Keratinocyte (primary cell): ENCODE data around the gene UBE4B.

ENCODE experiments used
- EZH2 ChIP-seq: IDR thresholded peaks from one replicate; pipeline ENCODE4 v1.6.1; 2012; ENCODE audit warnings: inconsistent platforms, mild to moderate bottlenecking, low read length, moderate library complexity
- TF ChIP-seq, protein P1 (sequence below), 3 experiments: IDR thresholded peaks in 1 of 3; conservative IDR thresholded peaks in 1 of 3; optimal IDR thresholded peaks in 1 of 3; 2 replicates in 2 of 3; 3 replicates in 1 of 3; pipeline versions ENCODE3 to v1.5.1; 2011; ENCODE audit warnings: low read length in 3 of 3, mild to moderate bottlenecking in 3 of 3, moderate library complexity in 2 of 3, control low read depth in 1 of 3, inconsistent platforms in 1 of 3; ENCODE audit not compliant: insufficient read depth in 2 of 3; ENCODE audit errors: extremely low read depth in 1 of 3

DNA sequence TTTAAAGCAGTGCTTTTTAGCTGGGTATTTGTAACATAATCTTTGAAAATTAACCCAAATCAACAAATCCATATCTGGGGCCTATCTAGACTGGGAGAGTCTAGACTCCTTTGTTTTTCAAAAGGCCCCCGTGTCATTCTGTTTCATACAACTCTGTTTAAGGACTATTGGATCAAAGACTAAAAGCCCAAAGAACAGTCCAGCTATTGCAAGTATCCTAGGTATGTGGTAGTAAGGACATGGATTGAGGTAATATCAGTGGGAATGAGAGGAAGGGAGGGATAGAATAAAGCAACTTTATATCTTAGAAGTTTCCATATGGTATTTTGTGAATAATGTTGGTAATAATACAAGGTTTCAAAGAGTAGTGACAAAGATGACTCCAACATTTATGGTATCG, 195.8 kb downstream of the UBE4B start:
- TF ChIP-seq, protein P1, sequence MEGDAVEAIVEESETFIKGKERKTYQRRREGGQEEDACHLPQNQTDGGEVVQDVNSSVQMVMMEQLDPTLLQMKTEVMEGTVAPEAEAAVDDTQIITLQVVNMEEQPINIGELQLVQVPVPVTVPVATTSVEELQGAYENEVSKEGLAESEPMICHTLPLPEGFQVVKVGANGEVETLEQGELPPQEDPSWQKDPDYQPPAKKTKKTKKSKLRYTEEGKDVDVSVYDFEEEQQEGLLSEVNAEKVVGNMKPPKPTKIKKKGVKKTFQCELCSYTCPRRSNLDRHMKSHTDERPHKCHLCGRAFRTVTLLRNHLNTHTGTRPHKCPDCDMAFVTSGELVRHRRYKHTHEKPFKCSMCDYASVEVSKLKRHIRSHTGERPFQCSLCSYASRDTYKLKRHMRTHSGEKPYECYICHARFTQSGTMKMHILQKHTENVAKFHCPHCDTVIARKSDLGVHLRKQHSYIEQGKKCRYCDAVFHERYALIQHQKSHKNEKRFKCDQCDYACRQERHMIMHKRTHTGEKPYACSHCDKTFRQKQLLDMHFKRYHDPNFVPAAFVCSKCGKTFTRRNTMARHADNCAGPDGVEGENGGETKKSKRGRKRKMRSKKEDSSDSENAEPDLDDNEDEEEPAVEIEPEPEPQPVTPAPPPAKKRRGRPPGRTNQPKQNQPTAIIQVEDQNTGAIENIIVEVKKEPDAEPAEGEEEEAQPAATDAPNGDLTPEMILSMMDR (optimal IDR thresholded peaks at IDR 0.05 in 1 of 3, IDR thresholded peaks at IDR 0.05 in 1 of 3, conservative IDR thresholded peaks at IDR 0.05 in 1 of 3; ENCODE audit: extremely low read depth in 1 of 3, insufficient read depth in 2 of 3, low read length in 3 of 3) = no peak
- TF ChIP-seq EZH2 = no peak
